K562 (cell line): ENCODE measurements around the gene ZBTB8A. TPM values are rescaled to one million over a fixed set of nuclear protein-coding genes. Genes with fewer than 3 reads are reported as not detected.

Experiments used
- ATF6 ChIP-seq: sonication (generic); formaldehyde crosslinking; IDR thresholded peaks from 2 replicates; pipeline ENCODE4 v1.4.0; 2020; ENCODE audit warnings: mild to moderate bottlenecking, missing genetic modification reagents
- BMI1 ChIP-seq: fragments of 150-350 bp; IDR thresholded peaks from 2 replicates; pipeline ENCODE4 v1.6.1; 2014; ENCODE audit warnings: low read length
- BRD4 ChIP-seq: fragments of 200-600 bp; sonication (generic); IDR thresholded peaks from 2 replicates; pipeline ENCODE4 v1.6.1; 2017; ENCODE audit warnings: inconsistent platforms
- CCNT2 ChIP-seq: IDR thresholded peaks from 2 replicates; pipeline ENCODE4 v1.6.1; 2011; ENCODE audit warnings: borderline replicate concordance, low read depth, mild to moderate bottlenecking, moderate library complexity, mixed read lengths, low read length; ENCODE audit not compliant: insufficient read length; ENCODE audit errors: extremely low read depth
- CREBBP ChIP-seq: IDR thresholded peaks from one replicate; pipeline ENCODE4 v1.6.1; 2012; ENCODE audit warnings: low read depth, mild to moderate bottlenecking, control low read depth, inconsistent platforms, low read length
- DNMT1 ChIP-seq: fragments of 450-650 bp; IDR thresholded peaks from 2 replicates; pipeline ENCODE4 v1.6.1; 2016; ENCODE audit warnings: antibody characterized with exemption, mild to moderate bottlenecking
- FOXP1 ChIP-seq: sonication (generic); formaldehyde crosslinking; IDR thresholded peaks from 2 replicates; pipeline ENCODE4 v1.8.0; 2022; ENCODE audit warnings: mild to moderate bottlenecking, missing genetic modification reagents
- HDAC1 ChIP-seq, 2 experiments: fragments of 450-650 bp; IDR thresholded peaks; 2 replicates each; pipeline ENCODE4 v1.6.1; 2016 to 2017; ENCODE audit warnings: inconsistent platforms in 1 of 2, mild to moderate bottlenecking in 1 of 2, moderate library complexity in 1 of 2
- HDAC2 ChIP-seq: fragments of 450-650 bp; IDR thresholded peaks from 2 replicates; pipeline ENCODE4 v1.6.1; 2016; ENCODE audit warnings: mild to moderate bottlenecking
- HSF4 ChIP-seq: fragments of 250-450 bp; sonication (Bioruptor Pico); IDR thresholded peaks from 2 replicates; pipeline ENCODE4 v2.1.2; 2022; ENCODE audit warnings: mild to moderate bottlenecking, moderate library complexity, borderline replicate concordance
- KDM2B ChIP-seq: fragments of 250-450 bp; sonication (Bioruptor Pico); IDR thresholded peaks from 2 replicates; pipeline ENCODE4 v1.8.0; 2021; ENCODE audit warnings: mild to moderate bottlenecking, moderate library complexity
- MAX ChIP-seq: sonication (generic); formaldehyde crosslinking; IDR thresholded peaks from 2 replicates; pipeline ENCODE4 v1.9.0; 2022; ENCODE audit warnings: mild to moderate bottlenecking, missing genetic modification reagents
- MCM3 ChIP-seq: fragments of 450-650 bp; IDR thresholded peaks from 2 replicates; pipeline ENCODE4 v1.6.1; 2016
- MLX ChIP-seq, 2 experiments: fragments of 450-650 bp in 1 of 2; sonication (generic) in 1 of 2; formaldehyde crosslinking; conservative IDR thresholded peaks; 2 replicates each; pipeline versions ENCODE4 v1.4.0 to v1.8.1; 2020 to 2022; ENCODE audit warnings: mild to moderate bottlenecking in 1 of 2, missing genetic modification reagents in 1 of 2
- MTA1 ChIP-seq: fragments of 450-650 bp; IDR thresholded peaks from 2 replicates; pipeline ENCODE4 v1.6.1; 2017; ENCODE audit warnings: borderline replicate concordance
- NFIC ChIP-seq: fragments of 450-650 bp; IDR thresholded peaks from 2 replicates; pipeline ENCODE4 v1.6.1; 2017; ENCODE audit warnings: mild to moderate bottlenecking, inconsistent platforms
- POLR2AphosphoS5 ChIP-seq: IDR thresholded peaks from 2 replicates; pipeline ENCODE4 v1.6.1; 2011; ENCODE audit warnings: mild to moderate bottlenecking, low read depth, low read length, moderate library complexity; ENCODE audit not compliant: control insufficient read depth, insufficient read depth
- PTTG1 ChIP-seq: fragments of 450-650 bp; IDR thresholded peaks from 2 replicates; pipeline ENCODE4 v1.6.1; 2016; ENCODE audit warnings: low read depth, mild to moderate bottlenecking, missing genetic modification characterization, missing compliant biosample characterization
- RBM22 ChIP-seq: fragments of 200-400 bp; formaldehyde crosslinking; IDR thresholded peaks from 2 replicates; pipeline ENCODE4 v1.6.1; 2018; ENCODE audit warnings: low read length, low read depth; ENCODE audit not compliant: poor library complexity, severe bottlenecking
- RFX5 ChIP-seq: IDR thresholded peaks from 2 replicates; pipeline ENCODE4 v1.6.1; 2011; ENCODE audit warnings: low read depth, mild to moderate bottlenecking, improper control_type of control experiment, low read length
- SMARCC2 ChIP-seq: fragments of 450-650 bp; IDR thresholded peaks from 2 replicates; pipeline ENCODE4 v1.6.1; 2017; ENCODE audit warnings: antibody characterized with exemption, moderate library complexity, mild to moderate bottlenecking, low read depth
- SNIP1 ChIP-seq: fragments of 450-650 bp; IDR thresholded peaks from 2 replicates; pipeline ENCODE4 v1.7.1; 2017; ENCODE audit warnings: low read depth, mild to moderate bottlenecking
- XRCC5 ChIP-seq: fragments of 200-400 bp; formaldehyde crosslinking; IDR thresholded peaks from 2 replicates; pipeline ENCODE4 v1.6.1; 2017; ENCODE audit warnings: low read depth, mild to moderate bottlenecking, low read length
- ZBTB1 ChIP-seq: sonication (generic); formaldehyde crosslinking; IDR thresholded peaks from 2 replicates; pipeline ENCODE4 v1.8.1; 2023; ENCODE audit warnings: missing genetic modification reagents, low read depth, mild to moderate bottlenecking, borderline replicate concordance
- ZNF165 ChIP-seq: fragments of 250-450 bp; sonication (Bioruptor Pico); IDR thresholded peaks from 2 replicates; pipeline ENCODE4 v1.4.0; 2020; ENCODE audit warnings: borderline replicate concordance
- ZNF224 ChIP-seq: sonication (generic); formaldehyde crosslinking; IDR thresholded peaks from 2 replicates; pipeline ENCODE4 v1.8.0; 2022; ENCODE audit warnings: mild to moderate bottlenecking, missing genetic modification reagents
- ZNF41 ChIP-seq: fragments of 250-450 bp; sonication (Bioruptor Pico); conservative IDR thresholded peaks from 2 replicates; pipeline ENCODE4 v1.4.0; 2020; ENCODE audit warnings: mild to moderate bottlenecking
- ZNF584 ChIP-seq: fragments of 200-800 bp; sonication (Bioruptor generic); IDR thresholded peaks from 2 replicates; pipeline ENCODE4 v1.6.1; 2016; ENCODE audit warnings: low read depth, mild to moderate bottlenecking, missing genetic modification characterization, missing compliant biosample characterization
- ZNF589 ChIP-seq: fragments of 200-800 bp; sonication (Bioruptor generic); IDR thresholded peaks from 2 replicates; pipeline ENCODE4 v1.6.1; 2016; ENCODE audit warnings: low read depth, missing genetic modification characterization, missing compliant biosample characterization
- ZNF699 ChIP-seq: fragments of 250-450 bp; sonication (Bioruptor Pico); IDR thresholded peaks from 2 replicates; pipeline ENCODE4 v1.8.0; 2021; ENCODE audit warnings: mild to moderate bottlenecking, moderate library complexity; ENCODE audit not compliant: insufficient replicate concordance
- polyA plus RNA-seq, 8 experiments: library from polyadenylated mRNA; depleted of rRNA in 4 of 8; stranded (reverse) in 5 of 8; unstranded in 3 of 8; fragments of >200 nt; fragmentation: Nextera tagmentation in 2 of 8; fragmentation: Illumina TruSeq in 1 of 8; extraction: Ambion mirVana in 2 of 8; extraction: Trizol in 1 of 8; gene quantifications; 2 replicates each; pipeline versions ENCODE4 v1.2.1 to v1.2.3, GENCODE V29; 2011 to 2014; ENCODE audit warnings: inconsistent platforms in 1 of 8, missing spikeins in 1 of 8
- total RNA-seq, 7 experiments: library from RNA; depleted of rRNA in 6 of 7; stranded (reverse); fragments of >200 nt in 6 of 7; fragmentation: Illumina TruSeq in 2 of 7; extraction: Trizol in 2 of 7; gene quantifications; 2 replicates each; pipeline versions ENCODE4 v1.2.1 to v1.2.3, GENCODE V29; 2011 to 2021; ENCODE audit warnings: low replicate concordance in 1 of 7

Gene ZBTB8A
- total and polyA plus RNA-seq, 9 of the 15 experiments (the other 6 are each of a cell fraction or from before 2014, with no cell fraction given) = 0.01 to 0.64 (median 0.09) TPM

GRCh38 chr1:32650248-32650751 is 111.1 kb downstream of the ZBTB8A start, which contains the start of gene ZBTB8OS (continued):
- no peak for TF ChIP-seq HSF4 (CRISPR knock-in tag)
- peak; percentile 84; the same call in 1 of the 2 replicates for TF ChIP-seq DNMT1
- peak; percentile 75 for TF ChIP-seq POLR2AphosphoS5
- no peak for TF ChIP-seq XRCC5
- no peak for TF ChIP-seq BMI1
- peak; percentile 63; the same call in 1 of the 2 replicates for TF ChIP-seq HDAC2
- no peak for TF ChIP-seq BRD4
- no peak for TF ChIP-seq ZNF589
- peak in 1 of 2 experiments; percentile 91; a peak in 2 of 4 replicates for TF ChIP-seq HDAC1 (IDR thresholded peaks at IDR 0.05)
- TF ChIP-seq MTA1 = no peak
- no peak for TF ChIP-seq KDM2B (CRISPR knock-in tag)
- no peak for TF ChIP-seq MCM3
- TF ChIP-seq FOXP1 = no peak
- TF ChIP-seq CREBBP = no peak
- peak; percentile 67 for TF ChIP-seq NFIC
- no peak for TF ChIP-seq RFX5
- no peak for TF ChIP-seq RBM22
- TF ChIP-seq ZNF699 (CRISPR knock-in tag) = no peak
- TF ChIP-seq CCNT2 = no peak
- TF ChIP-seq SMARCC2 = no peak
- no peak for TF ChIP-seq MAX (CRISPR knock-in tag)
- no peak for TF ChIP-seq PTTG1 (tag)
- no peak for TF ChIP-seq SNIP1
- TF ChIP-seq MLX (CRISPR knock-in tag; conservative IDR thresholded peaks at IDR 0.05) = no peak
- TF ChIP-seq ZBTB1 = no peak
- TF ChIP-seq ZNF224 (CRISPR knock-in tag) = no peak
- TF ChIP-seq ZNF41 (CRISPR knock-in tag) = no peak
- TF ChIP-seq ZNF165 (CRISPR knock-in tag) = no peak
- no peak for TF ChIP-seq ZNF584 (CRISPR knock-in tag)
- TF ChIP-seq ATF6 (CRISPR knock-in tag) = 0 out of 2 replicates have a peak, but pooled peaks have one; percentile 17
